Bronchus fibroblast of lung (primary cell): ENCODE measurements around the gene CDH15. TPM values are rescaled to one million over a fixed set of nuclear protein-coding genes. Genes with fewer than 3 reads are reported as not detected.

Experiments used
- total RNA-seq: library from RNA; depleted of rRNA; stranded (reverse); fragments of >200 nt; gene quantifications from 2 replicates; pipeline ENCODE4 v1.2.3, GENCODE V29; 2015

The CDH15 gene, protein sequence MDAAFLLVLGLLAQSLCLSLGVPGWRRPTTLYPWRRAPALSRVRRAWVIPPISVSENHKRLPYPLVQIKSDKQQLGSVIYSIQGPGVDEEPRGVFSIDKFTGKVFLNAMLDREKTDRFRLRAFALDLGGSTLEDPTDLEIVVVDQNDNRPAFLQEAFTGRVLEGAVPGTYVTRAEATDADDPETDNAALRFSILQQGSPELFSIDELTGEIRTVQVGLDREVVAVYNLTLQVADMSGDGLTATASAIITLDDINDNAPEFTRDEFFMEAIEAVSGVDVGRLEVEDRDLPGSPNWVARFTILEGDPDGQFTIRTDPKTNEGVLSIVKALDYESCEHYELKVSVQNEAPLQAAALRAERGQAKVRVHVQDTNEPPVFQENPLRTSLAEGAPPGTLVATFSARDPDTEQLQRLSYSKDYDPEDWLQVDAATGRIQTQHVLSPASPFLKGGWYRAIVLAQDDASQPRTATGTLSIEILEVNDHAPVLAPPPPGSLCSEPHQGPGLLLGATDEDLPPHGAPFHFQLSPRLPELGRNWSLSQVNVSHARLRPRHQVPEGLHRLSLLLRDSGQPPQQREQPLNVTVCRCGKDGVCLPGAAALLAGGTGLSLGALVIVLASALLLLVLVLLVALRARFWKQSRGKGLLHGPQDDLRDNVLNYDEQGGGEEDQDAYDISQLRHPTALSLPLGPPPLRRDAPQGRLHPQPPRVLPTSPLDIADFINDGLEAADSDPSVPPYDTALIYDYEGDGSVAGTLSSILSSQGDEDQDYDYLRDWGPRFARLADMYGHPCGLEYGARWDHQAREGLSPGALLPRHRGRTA
- 0.30 TPM in 1 of 2 replicates, not detected in the other for total RNA-seq

DNA sequence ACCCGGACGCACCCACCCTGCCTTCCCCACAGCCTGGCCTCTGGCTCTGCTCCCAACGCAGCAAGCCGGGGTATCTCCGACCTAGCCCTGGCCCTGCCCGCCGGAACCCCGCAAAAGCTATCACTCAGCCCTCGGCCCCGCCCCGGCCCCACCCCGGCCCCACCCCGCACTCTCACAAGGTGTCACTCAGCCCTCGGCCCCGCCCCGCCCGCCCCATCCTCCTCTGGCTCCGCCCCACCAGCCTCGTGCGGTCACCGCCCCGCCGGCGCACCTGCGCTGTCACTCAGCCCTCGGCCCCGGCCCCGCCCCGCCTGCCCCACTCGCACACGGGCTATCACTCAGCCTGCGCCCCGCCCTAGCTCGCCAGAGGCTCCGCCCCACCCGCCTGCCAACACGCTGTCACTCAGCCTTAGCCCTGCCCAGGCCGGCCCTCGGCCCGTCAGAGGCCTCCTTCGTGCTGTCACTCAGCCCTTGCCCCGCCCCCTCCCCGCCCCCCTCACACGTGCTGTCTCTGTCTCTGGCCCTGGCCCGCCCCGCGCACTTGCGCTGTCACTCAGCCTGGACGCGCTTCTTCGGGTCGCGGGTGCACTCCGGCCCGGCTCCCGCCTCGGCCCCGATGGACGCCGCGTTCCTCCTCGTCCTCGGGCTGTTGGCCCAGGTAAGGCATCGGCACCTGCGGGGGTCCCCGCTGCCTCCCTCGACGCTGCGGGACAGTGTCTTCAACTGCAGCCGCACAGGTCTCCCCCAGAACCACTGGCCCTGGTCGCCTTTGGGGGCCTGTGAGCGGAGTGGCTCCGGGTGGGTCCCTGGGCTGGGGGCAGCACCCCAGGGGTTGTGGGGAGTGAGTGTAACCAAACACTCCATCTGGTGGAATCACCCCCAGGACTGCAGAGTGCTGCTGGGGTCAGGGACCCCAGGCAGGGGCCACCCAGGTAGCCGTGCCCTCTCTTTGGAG is at the start of gene CDH15:
Gene CDH15, plus strand, starts transcription at position 533 of the 955 bp plus-strand sequence. Its CDS starts 84 bp downstream, at position 617.

DNA sequence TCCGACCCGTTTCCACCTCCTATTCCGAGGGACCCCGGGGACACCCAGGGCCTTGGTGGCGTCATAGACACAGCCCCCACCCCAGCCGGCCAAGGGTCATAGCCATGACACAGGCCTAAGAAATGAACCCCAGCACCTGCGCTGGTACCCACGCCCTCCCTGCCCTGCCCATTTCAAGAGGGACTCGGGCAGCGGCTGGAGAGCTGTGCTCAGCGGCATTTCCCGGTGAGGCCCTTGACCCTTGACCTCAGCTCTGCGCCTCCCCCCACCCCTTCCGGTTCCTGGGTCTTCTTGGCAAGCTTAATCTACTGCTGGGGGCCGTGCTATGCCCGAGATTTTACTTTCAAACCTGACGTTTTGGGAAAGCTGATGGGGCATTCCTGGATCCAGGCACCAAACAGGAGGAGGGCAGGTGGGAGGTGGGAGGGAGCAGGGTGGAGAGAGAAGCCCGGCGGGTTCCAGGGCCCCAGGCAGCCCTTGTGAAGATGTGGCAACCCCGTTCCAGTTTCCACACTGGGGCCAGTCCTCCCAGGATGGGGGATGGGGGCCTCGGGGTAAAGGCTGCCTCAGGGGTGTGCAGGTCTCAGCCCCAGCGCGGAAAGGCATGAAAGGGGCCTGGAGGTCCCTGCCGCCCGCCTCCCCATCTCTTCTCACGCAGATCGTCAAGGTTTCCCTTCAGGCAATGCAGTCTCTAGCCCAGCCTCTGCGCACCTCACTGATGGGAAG is 28.7 kb downstream of the CDH15 start, which contains the start of gene SLC22A31:
Gene SLC22A31, minus strand, starts transcription at position 414 of the 726 bp plus-strand sequence. Its CDS starts 36 bp downstream, at position 378.

DNA sequence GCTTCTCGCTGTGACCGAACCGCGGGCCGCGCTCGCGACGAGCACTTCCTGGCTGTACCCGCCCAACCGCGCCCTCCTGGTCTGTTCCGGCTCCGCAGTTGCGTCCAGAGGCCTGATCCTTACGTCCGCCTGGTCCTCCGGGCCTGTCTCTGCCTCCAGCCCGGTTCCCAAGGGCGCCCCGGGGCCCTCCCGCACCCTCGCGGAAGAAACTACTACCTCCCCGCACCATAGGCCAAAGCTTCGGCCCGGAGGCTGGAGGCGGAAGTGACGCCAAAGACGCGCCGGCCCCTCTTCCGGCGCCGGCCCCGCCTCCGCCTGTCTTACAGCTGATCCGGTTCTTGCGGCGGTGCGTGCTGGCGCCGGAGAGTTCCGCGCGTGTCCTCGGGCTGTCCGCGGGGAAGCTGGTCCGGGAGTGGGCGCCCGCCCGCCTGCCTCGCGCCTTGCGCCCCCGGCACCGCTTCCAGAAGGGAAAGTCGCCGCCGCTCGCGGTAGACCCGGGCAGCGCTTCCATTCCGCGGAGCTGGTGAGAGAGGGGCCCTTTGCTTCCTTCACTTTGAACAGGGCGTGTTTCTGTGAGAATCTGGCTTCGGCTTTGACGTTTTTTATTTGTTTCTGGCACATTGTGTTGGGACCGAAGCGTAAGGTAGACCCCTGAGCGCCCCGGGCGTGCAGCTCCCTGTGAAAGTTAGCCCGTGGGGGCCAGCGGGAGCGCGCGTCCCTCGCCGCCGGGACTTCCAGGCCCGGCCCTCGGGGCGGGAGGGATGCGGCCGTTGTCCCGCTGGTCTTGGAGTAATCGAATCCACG is 46.0 kb downstream of the CDH15 start, which contains the start of gene ZNF778:
Gene ZNF778, plus strand, starts transcription at position 316 of the 804 bp plus-strand sequence. CDS start 3,425 bp downstream, outside the sequence.

Other genes with a start within 250 kb of the CDH15 start
- gene CBFA2T3, start 194.5 kb upstream of the CDH15 start, total RNA-seq: not detected in 2 replicates
- gene ACSF3, start 77.9 kb upstream of the CDH15 start, total RNA-seq: 21.3 and 33.6 TPM in 2 replicates
- 0.45 and 1.7 TPM in 2 replicates for gene SLC22A31, start 28.8 kb downstream of the CDH15 start, total RNA-seq
- 1.3 and 3.0 TPM in 2 replicates for gene ZNF778, start 46.0 kb downstream of the CDH15 start, total RNA-seq